NCI-H2196 treated with DMSO at 0.1 percent for 48 hours (cell line): ENCODE measurements around the gene SWAP70.
"Not testable (repeated sequence)": the region's sequence is repeated elsewhere in the genome, so short reads cannot be mapped to it uniquely, and the experiment has no call there.

Experiments used
- DNase-seq: peaks from one replicate; lab custom pipeline; 2025; ENCODE audit not compliant: unreplicated experiment; lab: John Stamatoyannopoulos, UW

Gene SWAP70

GRCh38 chr11:9663699-9664275 lies at the start of gene SWAP70:
SWAP70 (plus strand) TSS chr11:9664077; CDS start chr11:9664180, 103 bp downstream.
- peak; percentile 25 for DNase-seq

- no peak for DNase-seq
Measured at GRCh38 chr11:9615031-9615451, 48.8 kb upstream of the SWAP70 start.

GRCh38 chr11:9616042-9616675 lies 47.7 kb upstream of the SWAP70 start:
- no peak for DNase-seq

GRCh38 chr11:9616858-9617257 lies 47.0 kb upstream of the SWAP70 start:
- no peak for DNase-seq

- no peak for DNase-seq
Measured at GRCh38 chr11:9617940-9618339, 45.9 kb upstream of the SWAP70 start.

- DNase-seq = no peak
Measured at GRCh38 chr11:9619004-9619403, 44.9 kb upstream of the SWAP70 start.

GRCh38 chr11:9619971-9620370 lies 43.9 kb upstream of the SWAP70 start:
- DNase-seq = no peak

GRCh38 chr11:9622353-9622752 lies 41.5 kb upstream of the SWAP70 start:
- DNase-seq = not testable (repeated sequence)

GRCh38 chr11:9623053-9623452 lies 40.8 kb upstream of the SWAP70 start:
- DNase-seq = not testable (repeated sequence)

- DNase-seq = no peak
Measured at GRCh38 chr11:9624448-9624847, 39.4 kb upstream of the SWAP70 start.

- DNase-seq = no peak
Measured at GRCh38 chr11:9625162-9625561, 38.7 kb upstream of the SWAP70 start.

- DNase-seq = no peak
Measured at GRCh38 chr11:9625728-9626127, 38.1 kb upstream of the SWAP70 start.

GRCh38 chr11:9626496-9627394 lies 37.1 kb upstream of the SWAP70 start:
- no peak for DNase-seq

GRCh38 chr11:9629064-9629463 lies 34.8 kb upstream of the SWAP70 start:
- no peak for DNase-seq

GRCh38 chr11:9633679-9634078 lies 30.2 kb upstream of the SWAP70 start:
- DNase-seq = no peak

- DNase-seq = no peak
Measured at GRCh38 chr11:9636691-9637090, 27.2 kb upstream of the SWAP70 start.

- DNase-seq = no peak
Measured at GRCh38 chr11:9639099-9639498, 24.8 kb upstream of the SWAP70 start.

- DNase-seq = no peak
Measured at GRCh38 chr11:9639985-9640384, 23.9 kb upstream of the SWAP70 start.

GRCh38 chr11:9642894-9643293 lies 21.0 kb upstream of the SWAP70 start:
- no peak for DNase-seq

GRCh38 chr11:9643751-9644150 lies 20.1 kb upstream of the SWAP70 start:
- no peak for DNase-seq

- no peak for DNase-seq
Measured at GRCh38 chr11:9645881-9646280, 18.0 kb upstream of the SWAP70 start.

GRCh38 chr11:9646324-9646723 lies 17.6 kb upstream of the SWAP70 start:
- no peak for DNase-seq
